ENCODE results near the gene CADM2. TPM values are rescaled to one million over a fixed set of nuclear protein-coding genes. Genes with fewer than 3 reads are reported as not detected.

CADM2 gene
- total RNA-seq, 1 donor from 2014 or later: 3.5 TPM

GRCh38 chr3:85482213-85482490 is 523.4 kb downstream of the CADM2 start:
- no peaks in the 10 kb centered on the region for H3K9me3 Mint-ChIP-seq
- no peak for DNase-seq (ENCODE audit: low read depth, low spot score)
- H3K4me3 Mint-ChIP-seq: no peak overlapping the region
- peaks cover 6% of the 10 kb centered on the region for H3K4me1 Mint-ChIP-seq
- H3K36me3 Mint-ChIP-seq (ENCODE audit: low read depth): no peaks in the 10 kb centered on the region
- TF ChIP-seq, protein P1, sequence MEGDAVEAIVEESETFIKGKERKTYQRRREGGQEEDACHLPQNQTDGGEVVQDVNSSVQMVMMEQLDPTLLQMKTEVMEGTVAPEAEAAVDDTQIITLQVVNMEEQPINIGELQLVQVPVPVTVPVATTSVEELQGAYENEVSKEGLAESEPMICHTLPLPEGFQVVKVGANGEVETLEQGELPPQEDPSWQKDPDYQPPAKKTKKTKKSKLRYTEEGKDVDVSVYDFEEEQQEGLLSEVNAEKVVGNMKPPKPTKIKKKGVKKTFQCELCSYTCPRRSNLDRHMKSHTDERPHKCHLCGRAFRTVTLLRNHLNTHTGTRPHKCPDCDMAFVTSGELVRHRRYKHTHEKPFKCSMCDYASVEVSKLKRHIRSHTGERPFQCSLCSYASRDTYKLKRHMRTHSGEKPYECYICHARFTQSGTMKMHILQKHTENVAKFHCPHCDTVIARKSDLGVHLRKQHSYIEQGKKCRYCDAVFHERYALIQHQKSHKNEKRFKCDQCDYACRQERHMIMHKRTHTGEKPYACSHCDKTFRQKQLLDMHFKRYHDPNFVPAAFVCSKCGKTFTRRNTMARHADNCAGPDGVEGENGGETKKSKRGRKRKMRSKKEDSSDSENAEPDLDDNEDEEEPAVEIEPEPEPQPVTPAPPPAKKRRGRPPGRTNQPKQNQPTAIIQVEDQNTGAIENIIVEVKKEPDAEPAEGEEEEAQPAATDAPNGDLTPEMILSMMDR (conservative IDR thresholded peaks at IDR 0.05): no peak
- H3K27me3 Mint-ChIP-seq (ENCODE audit: low read depth): no peaks in the 10 kb centered on the region
- no peak overlapping the region for H3K27ac Mint-ChIP-seq (ENCODE audit: unreplicated experiment)

DNA sequence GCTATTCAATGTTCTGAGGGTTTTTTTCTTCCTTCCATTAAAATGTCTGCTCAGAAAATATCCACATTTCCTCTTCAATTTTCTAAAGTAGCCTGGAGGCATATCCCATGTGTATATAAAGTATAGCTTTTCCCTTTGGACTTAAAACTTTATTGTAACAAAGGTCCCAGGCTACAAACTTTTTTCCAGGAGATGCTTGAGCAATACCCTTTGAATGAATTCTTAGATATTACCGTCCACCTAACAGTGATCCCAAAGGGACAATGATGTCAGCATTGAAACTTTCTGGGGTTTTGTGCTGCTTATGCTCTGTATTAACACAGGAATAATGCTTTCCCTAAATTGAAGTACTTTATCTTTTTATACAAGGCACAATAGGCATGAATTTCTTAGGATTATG is 525.2 kb downstream of the CADM2 start:
- Mint-ChIP-seq H3K27me3 (ENCODE audit: low read depth) (no peaks in the 10 kb centered on the region), H3K27ac (ENCODE audit: unreplicated experiment) (no peak overlapping the region), H3K4me3 (no peak overlapping the region)

GRCh38 chr3:85487375-85487774 is 528.6 kb downstream of the CADM2 start:
- Mint-ChIP-seq H3K27me3 (ENCODE audit: low read depth) (no peaks in the 10 kb centered on the region), H3K4me3 (no peak overlapping the region), H3K9me3 (no peaks in the 10 kb centered on the region), H3K27ac (ENCODE audit: unreplicated experiment) (no peak overlapping the region), H3K4me1 (no peaks in the 10 kb centered on the region), H3K36me3 (ENCODE audit: low read depth) (no peaks in the 10 kb centered on the region)
- no peak for DNase-seq (ENCODE audit: low read depth, low spot score)
- TF ChIP-seq, protein P1 (conservative IDR thresholded peaks at IDR 0.05): no peak

More for the DNA sequence above, 525.2 kb downstream of the CADM2 start:
- Mint-ChIP-seq H3K4me1 (peaks cover 6% of the 10 kb centered on the region), H3K36me3 (ENCODE audit: low read depth) (no peaks in the 10 kb centered on the region), H3K9me3 (no peaks in the 10 kb centered on the region)
- TF ChIP-seq, protein P1 (conservative IDR thresholded peaks at IDR 0.05): no peak
- DNase-seq (ENCODE audit: low read depth, low spot score): no peak

DNA sequence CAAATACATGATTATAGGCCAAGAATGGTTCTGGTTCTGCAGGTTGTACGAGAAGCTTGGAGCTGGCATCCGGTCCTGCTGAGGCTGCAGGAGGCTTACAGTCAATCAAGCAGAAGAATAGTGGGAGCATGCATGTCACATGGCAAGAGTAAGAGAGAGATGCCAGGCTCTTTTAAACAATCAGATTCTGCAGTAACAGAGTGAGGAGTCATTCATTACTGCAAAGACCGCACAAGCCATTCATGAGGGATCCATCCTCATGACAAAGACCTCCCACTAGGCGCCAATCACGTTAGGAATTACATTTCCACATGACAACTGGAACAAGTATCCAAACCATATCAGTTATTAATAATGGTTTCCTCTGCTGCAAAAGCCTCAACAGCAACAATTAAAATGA is 536.8 kb downstream of the CADM2 start:
- no peaks in the 10 kb centered on the region for H3K36me3 Mint-ChIP-seq (ENCODE audit: low read depth)
- TF ChIP-seq, protein P1 (conservative IDR thresholded peaks at IDR 0.05): no peak
- no peak for DNase-seq (ENCODE audit: low read depth, low spot score)
- no peaks in the 10 kb centered on the region for H3K9me3 Mint-ChIP-seq
- H3K4me3 Mint-ChIP-seq: no peak overlapping the region
- no peak overlapping the region for H3K27ac Mint-ChIP-seq (ENCODE audit: unreplicated experiment)
- no peaks in the 10 kb centered on the region for H3K27me3 Mint-ChIP-seq (ENCODE audit: low read depth)
- H3K4me1 Mint-ChIP-seq: no peaks in the 10 kb centered on the region

DNA sequence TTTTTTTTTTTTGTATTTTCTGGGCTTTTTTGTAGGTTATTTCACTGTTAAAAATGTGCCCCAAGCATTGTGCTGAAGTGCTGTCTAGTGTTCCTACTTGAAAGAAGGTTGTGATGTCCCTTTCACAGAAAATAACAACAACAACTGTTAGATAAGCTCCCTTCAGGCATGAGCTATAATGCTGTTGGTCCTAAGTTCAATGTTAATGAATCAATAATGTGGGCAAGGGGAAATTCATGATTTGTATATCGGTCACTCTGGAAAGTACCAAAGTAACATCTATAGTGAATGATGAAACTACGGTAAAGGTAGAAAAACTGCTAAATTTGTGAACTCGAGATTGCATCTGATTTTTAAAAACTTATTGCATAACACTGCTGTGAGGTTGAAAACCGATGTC is 539.4 kb downstream of the CADM2 start:
- TF ChIP-seq, protein P1 (conservative IDR thresholded peaks at IDR 0.05): no peak
- Mint-ChIP-seq H3K27ac (ENCODE audit: unreplicated experiment) (no peak overlapping the region), H3K36me3 (ENCODE audit: low read depth) (no peaks in the 10 kb centered on the region), H3K27me3 (ENCODE audit: low read depth) (no peaks in the 10 kb centered on the region), H3K4me1 (no peaks in the 10 kb centered on the region), H3K4me3 (no peak overlapping the region), H3K9me3 (no peaks in the 10 kb centered on the region)
- DNase-seq (ENCODE audit: low read depth, low spot score): no peak
